DND-41 (cell line): ENCODE results near the gene NACC2.

Experiments
- CTCF ChIP-seq: IDR thresholded peaks from 2 replicates; pipeline ENCODE4 v1.5.1; 2012; ENCODE audit warnings: borderline replicate concordance, low read length, moderate library complexity, mild to moderate bottlenecking; ENCODE audit not compliant: poor library complexity, severe bottlenecking; ENCODE audit errors: extremely low read depth
- EZH2 ChIP-seq: IDR thresholded peaks from 3 replicates; pipeline ENCODE4 v1.6.1; 2012; ENCODE audit warnings: borderline replicate concordance, low read depth, mild to moderate bottlenecking, moderate library complexity, low read length, inconsistent platforms; ENCODE audit not compliant: severe bottlenecking

- TF ChIP-seq EZH2 (no peak), CTCF (no peak)
Measured at GRCh38 chr9:136100700-136101614, 5.9 kb upstream of the NACC2 start.
